Measurements from ENCODE around the gene MIOX.

MIOX gene

GRCh38 chr22:50486561-50487289 lies at the start of gene MIOX:
TSS of gene MIOX (plus strand) at chr22:50486859. CDS start at chr22:50486898, 39 bp downstream.
- DNase-seq (ENCODE audit: low read depth) = no peak

- no peak for DNase-seq (ENCODE audit: low read depth)
Measured at GRCh38 chr22:50437511-50438304, 49.0 kb upstream of the MIOX start.

GRCh38 chr22:50438305-50439275 lies 48.1 kb upstream of the MIOX start:
- DNase-seq (ENCODE audit: low read depth) = no peak

GRCh38 chr22:50439314-50439870 lies 47.3 kb upstream of the MIOX start:
- DNase-seq (ENCODE audit: low read depth) = no peak

GRCh38 chr22:50439871-50440331 lies 46.8 kb upstream of the MIOX start:
- DNase-seq (ENCODE audit: low read depth) = no peak

- DNase-seq (ENCODE audit: low read depth) = no peak
Measured at GRCh38 chr22:50440544-50441249, 46.0 kb upstream of the MIOX start.

- no peak for DNase-seq (ENCODE audit: low read depth)
Measured at GRCh38 chr22:50441428-50441993, 45.1 kb upstream of the MIOX start.

- no peak for DNase-seq (ENCODE audit: low read depth)
Measured at GRCh38 chr22:50443197-50443596, 43.5 kb upstream of the MIOX start.

- DNase-seq (ENCODE audit: low read depth) = no peak
Measured at GRCh38 chr22:50443801-50444625, 42.6 kb upstream of the MIOX start.

GRCh38 chr22:50444663-50445062 lies 42.0 kb upstream of the MIOX start:
- DNase-seq (ENCODE audit: low read depth) = no peak

- DNase-seq (ENCODE audit: low read depth) = no peak
Measured at GRCh38 chr22:50445071-50445879, 41.4 kb upstream of the MIOX start.

GRCh38 chr22:50445880-50446707 lies 40.6 kb upstream of the MIOX start:
- DNase-seq (ENCODE audit: low read depth) = no peak

- no peak for DNase-seq (ENCODE audit: low read depth)
Measured at GRCh38 chr22:50446708-50447575, 39.7 kb upstream of the MIOX start.

GRCh38 chr22:50447576-50448551 lies 38.8 kb upstream of the MIOX start:
- DNase-seq (ENCODE audit: low read depth) = no peak

- DNase-seq (ENCODE audit: low read depth) = no peak
Measured at GRCh38 chr22:50452649-50453048, 34.0 kb upstream of the MIOX start.

GRCh38 chr22:50454556-50455075 lies 32.0 kb upstream of the MIOX start:
- DNase-seq (ENCODE audit: low read depth) = no peak
